GM18502 (cell line): Measurements from ENCODE around the gene PARVB.

Experiments
- ATAC-seq: cut with Tn5 transposase; IDR thresholded peaks from one replicate; pipeline ENCODE4 v1.9.1; 2021; ENCODE audit warnings: mild to moderate bottlenecking; ENCODE audit not compliant: unreplicated experiment, poor library complexity

PARVB gene

DNA sequence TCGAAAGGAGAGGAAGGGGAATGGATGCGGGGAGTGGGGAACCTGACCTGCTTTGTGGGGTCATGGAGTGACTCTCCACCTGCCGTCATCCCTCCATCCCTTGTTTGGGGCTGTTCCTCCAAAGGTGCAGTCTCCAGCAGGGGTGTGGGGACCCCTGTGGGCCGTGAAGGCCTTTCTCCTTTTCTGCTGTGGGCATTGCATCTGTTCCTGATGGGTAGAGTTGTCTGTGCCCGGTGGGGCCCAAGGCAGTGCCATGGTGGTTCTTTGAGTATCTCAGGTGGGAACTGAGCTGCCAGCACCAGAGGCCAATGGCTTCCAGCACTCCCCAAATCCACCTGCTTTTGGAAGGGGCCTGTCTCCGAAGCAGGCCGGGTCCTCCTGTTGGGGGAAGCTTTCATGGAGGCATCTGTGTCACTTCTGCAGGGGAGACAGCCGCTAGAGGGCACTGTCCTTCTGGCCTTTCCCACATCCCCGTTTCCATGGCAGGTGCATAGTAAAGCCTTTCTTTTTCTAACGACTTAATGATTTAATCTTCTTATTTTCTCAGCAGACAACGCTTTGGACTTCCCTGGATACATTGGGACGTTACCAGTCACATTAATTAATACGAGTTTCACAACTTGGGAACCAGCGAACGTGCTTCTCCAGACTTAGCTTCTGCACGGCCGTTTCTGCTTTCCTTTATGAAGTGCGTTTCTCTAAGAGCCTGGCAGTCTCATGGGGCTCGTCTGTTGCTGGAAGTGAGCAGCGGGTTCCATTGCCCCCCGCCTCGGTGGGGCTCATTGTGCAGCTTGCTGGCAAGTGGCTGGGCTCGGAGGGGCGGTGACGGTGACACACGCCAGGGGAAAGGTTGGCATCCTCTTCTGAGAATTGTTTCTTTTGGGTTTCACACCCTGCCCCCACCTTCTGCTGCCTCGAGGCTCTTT is 57.1 kb downstream of the PARVB start:
- no peak for ATAC-seq

DNA sequence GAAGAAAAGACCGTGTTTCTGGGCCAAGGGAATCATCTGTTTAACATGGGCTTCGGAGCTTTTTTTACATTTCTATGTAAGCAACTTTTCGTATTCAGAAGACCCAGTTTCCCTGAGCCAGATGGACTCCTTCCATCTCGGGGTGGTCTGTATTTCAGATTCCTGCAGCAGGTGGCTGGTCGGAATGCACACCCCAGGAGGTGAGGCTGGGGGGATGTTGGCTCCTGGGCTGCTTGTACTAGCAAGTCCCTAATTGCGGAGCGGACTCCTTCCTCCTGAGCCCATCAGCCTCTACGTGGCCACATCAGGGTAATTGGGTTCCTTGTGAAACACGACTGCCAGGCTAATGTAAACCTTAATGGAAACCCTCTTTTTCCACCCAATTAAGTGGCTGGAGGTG is 58.7 kb downstream of the PARVB start:
- no peak for ATAC-seq

DNA sequence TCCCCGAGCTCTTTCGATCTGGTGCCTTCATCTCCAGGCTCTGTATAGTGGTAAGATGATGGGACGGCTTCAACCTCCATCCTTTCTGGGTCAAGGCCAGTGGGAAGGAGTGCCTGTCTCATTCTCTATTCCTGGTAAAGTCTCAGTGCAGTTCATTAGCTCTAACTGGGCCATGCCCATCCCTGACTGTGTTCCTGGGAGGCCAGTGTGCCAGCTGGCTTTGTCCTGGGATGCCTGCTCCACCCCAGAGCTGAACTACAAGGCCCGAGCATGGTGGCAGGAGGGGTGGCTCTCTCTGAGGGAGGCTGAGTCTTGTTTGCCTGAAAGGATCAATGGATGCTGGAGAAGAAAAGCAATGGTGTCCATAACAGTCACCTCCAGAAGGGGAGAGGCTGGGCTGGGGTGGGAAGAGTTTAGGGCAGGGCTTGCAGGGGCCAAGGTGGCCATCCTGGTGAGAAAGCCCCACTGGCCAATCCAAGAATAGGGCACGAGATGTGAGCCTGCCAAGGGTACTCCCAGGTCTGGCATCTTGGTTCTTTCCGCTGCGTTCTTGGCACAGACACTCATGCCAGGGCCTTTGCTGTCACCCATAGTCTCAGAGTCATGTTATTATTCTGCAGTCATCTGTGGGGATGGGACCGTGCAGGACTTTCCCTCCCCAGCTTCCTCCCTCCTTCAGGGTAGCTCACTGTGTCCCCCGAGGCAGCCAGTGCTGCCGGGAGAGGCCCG is 60.1 kb downstream of the PARVB start:
- ATAC-seq = no peak

DNA sequence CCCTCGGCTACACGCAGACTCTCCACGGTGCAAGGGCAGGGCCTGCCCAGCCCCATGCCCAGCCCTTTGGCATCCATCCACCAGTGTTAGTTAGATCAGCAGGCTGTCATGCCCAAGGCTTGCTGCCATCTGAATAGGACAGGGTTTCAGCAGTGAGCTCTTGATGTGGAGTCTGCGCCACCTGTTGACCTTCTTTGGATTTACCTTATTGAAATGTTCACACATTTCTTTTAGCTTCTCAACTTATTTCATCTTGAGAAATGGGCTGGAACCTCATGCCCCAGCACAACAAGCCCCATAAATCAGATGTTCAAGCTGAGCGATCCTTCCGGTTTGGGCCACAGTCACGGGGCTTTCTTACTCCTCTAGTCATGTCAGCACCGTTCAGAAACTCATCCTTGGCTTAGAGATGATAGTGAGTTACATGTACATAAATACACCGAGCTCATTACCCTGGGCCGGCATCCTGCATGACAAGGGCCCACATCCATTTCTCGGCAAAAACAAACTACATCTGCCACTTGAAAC is 61.7 kb downstream of the PARVB start:
- ATAC-seq = no peak

DNA sequence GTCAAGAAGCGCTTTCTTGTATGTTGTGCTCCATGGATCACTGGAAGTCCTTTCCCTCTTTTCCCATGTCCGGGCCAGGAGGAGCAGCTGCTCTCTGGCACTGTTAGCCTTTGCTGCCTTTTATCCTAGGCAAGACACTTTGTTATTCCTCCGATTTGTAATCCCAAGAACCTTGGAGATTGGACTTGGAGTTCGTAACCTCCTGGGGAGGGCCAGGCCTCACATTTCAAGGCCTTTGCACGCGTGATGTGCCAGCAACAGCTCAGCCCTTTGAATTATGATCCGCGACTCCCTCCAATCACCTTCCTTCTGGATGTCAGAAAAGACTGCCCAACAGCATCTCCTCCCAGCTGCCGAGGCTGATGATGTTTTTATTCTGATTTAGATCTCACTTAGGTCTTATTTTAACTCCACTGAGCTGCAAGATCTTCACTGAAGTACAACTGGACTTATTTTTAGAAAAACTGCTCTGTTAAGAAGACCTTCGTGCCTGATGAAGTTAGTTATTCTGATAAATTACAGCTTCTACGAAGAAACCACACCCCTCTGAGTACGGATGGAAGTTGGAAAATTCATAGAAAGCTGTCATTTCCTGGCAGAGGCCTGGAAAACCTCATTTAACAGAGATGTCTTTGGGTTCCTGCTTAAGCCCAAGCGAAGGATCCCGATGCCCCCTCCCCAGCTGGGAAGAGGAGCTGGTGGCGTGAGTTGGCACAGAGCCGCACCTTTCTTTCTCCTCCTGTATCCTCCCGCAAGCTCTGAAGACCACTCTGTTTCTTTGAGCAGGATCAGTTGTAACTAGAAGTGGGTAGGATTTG is 62.4 kb downstream of the PARVB start:
- ATAC-seq = no peak

DNA sequence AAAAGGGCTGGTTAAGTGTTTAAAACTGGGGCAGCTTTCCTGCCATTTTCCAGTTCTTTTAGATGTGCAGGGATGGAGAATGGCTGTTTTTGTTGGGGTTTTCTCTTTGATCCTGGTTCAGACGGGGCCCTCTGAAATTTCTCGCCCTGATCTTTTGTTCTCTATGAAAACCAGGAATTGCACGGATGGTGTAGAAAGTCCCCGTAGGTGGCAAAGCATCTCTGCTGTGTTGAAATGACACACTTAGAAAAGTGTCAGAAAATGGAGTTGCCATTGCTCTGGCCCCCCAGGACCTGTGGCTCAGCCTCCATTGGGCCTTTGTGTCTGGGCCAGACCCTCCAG is 63.0 kb downstream of the PARVB start:
- no peak for ATAC-seq

DNA sequence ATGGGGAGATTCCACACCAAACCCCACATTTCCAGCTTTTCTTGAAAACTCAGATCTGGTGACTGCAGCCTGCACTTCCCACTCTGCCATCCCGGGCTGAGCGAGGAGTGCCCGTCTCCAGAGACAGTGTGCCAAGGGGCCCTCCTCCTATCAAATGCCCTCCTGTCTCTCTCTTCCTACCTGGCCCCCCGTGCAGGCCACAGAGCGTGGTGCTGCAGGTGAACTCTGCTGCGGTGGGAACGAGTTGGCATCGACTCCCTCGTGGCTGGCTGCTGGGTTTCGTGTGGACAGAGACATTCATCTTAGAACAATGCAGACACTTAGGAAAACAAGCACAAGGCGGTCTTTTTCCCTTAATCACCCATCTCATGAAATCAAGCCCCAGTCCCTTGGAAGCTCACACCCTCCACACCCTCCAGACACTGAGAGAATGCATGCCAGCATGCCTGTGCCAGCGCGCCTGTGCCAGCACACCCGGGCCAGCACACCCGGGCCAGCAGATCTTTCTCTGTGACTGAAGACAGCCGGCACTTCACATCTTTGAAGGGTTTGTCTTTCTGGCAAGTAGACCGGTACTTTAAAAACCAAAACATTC is 65.0 kb downstream of the PARVB start:
- no peak for ATAC-seq

DNA sequence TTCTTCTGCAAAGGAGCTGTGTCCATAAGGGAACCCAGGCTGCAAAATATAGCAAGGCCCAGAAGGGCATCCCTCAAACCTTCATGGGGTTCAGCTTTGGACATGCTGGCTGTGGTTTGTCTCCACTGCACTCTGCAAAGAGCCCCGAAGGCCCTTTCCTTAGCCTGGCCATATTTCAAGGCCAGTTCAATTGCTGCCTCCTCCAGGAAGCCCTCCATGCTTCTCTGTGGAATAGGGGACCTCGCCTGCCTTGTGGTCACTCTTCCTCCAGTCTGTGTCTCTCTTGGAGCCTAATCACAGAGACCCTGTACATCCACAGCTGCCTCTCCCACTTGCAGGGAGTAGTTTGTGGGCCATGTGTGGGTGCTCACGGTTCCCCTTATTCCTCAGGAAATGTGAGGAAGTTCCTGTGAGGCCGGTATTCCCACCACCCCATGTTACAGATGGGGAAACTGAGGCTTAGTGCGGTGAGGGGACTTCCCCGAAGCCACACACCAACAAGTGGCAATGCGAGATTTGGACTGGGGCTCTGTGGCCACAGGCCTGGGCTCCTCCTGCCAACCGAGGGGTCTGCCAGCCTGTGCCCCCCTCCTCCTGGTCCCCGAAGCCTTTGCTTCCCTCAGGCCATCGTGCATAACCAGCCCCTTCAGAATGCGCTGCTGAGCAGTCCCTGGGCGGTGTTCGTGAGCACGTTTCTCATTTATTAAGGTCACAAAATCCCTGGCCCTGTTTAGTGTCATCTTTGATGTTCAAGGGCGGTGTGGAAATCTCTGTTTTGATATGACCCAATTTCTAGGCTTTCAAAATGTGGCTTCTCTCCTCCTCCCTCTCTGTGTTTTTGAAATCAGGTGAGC is 65.8 kb downstream of the PARVB start:
- no peak for ATAC-seq

DNA sequence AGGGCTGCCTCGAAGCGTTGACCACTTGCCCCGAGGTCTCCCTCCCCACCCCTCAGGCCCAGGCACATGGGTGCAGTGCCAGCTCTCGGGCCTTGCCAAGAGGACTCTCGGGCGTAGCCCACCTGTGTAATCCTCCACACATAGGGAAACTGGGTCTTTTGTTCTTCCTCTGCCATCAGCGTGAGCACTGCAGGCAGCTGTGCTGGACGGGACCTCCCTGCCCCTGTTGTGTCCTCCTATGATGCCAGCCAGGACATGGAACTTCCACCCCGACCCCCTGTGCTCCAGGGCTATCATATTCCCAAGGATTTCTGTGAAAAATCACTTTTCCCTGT is 66.4 kb downstream of the PARVB start:
- ATAC-seq = no peak

DNA sequence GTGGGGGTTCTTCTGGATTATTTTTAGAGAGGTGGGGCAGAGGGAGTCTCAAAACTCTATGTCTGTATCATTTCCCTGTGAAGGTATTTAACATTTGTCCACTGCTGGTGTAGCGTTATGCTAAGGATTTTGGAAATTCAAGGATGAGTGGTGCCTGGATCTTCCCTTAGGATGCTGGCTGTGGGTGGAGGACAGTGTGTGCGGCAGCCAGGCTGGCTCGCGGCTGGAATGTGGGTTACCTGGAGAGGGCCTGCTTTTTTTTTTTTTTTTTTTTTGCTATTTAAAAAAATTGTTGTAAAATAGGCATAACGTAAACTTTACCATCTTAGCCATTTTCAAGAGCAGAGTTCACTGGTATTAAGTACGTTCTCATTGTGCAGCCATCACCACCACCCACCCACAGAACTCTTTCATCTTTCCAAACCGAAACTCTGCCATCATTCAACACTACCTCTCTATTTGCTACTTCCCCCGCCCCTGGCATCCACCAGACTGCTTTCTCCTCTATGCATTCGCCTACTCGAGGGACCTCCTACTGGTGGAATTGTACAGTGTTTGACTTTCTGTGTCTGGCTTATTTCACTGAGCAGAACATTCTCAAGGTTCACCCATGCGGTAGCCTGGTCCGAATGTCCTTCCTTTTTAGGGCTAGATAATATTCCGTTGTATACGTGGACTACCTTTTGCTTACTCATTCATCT is 67.1 kb downstream of the PARVB start:
- no peak for ATAC-seq

DNA sequence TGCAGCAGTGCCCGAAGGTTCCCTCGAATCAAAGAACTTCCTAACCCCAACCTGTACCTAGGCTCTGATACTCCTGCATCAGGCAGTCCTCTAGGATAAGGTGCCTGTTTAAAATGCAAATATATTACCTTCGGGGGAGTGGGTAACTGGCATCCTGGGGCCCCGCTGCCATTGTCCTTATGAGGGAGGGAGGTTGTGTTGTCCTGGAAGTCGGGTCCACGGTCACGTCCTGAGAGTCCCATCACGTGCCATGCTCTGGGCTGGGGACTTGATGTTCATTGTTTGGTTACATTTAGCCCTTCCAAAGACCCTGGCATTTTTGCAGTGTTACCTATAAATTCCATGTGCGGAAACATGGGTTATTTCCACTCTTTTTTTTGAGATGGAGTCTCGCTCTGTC is 67.6 kb downstream of the PARVB start:
- no peak for ATAC-seq

DNA sequence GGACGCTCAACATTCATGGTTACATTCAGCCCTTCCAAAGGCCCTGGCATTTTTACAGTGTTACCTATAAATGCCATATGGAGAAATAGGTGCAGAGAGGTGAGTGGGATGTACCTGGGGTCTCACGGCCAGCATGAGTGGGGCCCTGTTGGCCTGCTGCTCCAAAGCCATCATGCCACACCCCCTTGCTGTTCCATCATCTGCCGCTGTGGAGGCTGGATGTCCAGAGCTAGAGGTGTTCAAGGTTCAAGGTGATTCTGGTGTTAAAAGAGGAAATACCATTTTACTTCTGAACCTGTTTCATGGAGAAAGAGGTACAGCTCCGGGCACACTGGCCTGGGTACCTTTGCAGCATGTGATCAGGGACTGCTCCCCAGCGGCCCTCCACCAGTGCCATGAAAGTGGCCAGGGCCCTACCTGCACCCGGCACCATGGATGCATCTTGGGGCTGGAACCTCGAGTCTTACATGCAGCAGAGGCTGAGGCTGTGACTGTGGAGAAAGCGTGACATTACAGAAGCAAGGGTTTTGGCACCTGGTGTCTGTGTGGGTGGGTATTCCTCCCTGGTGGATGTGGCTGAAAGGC is 68.6 kb downstream of the PARVB start:
- no peak for ATAC-seq

DNA sequence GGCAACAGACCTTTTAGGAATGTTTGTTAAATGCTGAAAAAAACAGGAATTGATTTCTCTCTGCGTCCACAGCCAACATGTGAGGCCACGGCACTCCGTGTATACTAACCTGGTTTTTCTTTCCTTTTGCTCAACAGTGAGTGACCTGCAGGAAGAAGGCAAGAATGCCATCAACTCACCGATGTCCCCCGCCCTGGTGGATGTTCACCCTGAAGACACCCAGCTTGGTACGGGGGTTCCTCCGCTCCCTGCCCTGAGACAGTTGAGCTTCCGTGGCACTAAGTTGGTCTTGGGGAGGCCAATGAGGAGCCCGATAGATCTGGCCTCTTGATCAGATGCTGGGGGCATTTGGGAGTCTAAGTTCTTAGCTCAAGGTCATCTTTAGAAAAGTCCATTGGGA is 69.7 kb downstream of the PARVB start:
- ATAC-seq = no peak

DNA sequence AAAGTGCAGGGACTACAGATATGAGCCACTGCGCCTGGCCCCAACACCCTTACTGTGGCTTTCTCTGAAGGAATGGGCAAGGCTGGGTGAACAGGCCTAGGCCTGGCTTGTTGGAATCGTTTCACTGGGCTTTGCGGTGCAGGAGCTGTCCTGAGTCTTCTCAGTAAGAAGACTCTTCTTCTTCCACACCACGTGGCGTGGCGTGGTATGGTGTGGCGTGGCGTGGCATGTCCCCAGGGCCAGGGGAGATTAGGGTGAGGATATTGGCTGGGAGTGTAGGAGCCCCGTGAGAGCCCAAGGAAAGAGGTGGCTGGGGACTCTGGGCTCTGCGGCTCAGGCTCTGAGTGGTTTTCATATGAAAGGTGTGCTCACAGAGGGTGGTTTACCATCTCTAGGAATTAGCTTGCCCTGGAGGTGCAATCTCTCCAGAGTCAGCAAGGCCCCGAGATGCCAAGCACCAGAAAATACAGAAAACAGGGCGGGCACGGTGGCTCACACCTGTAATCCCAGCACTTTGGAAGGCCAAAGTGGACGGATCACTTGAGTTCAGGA is 70.7 kb downstream of the PARVB start:
- no peak for ATAC-seq

DNA sequence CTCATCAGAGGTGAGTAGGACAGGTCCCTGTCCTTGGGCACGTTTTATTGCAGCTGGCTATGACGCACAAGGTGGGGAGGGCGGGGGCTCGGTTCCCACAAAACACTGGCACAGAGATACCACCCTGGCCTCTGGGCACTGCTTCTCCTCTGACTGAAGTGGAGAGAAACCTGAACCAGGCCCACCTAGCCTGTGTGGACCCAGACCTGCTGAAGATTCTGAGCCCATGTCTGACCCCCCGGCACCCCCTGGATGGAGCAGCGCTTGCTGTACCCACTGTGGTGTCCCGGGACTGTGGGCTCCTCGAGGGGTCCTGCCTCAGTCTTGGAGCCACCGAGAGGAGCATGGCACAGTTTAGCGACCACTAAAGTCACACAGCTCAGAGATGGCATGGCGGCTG is 72.6 kb downstream of the PARVB start:
- ATAC-seq = no peak

DNA sequence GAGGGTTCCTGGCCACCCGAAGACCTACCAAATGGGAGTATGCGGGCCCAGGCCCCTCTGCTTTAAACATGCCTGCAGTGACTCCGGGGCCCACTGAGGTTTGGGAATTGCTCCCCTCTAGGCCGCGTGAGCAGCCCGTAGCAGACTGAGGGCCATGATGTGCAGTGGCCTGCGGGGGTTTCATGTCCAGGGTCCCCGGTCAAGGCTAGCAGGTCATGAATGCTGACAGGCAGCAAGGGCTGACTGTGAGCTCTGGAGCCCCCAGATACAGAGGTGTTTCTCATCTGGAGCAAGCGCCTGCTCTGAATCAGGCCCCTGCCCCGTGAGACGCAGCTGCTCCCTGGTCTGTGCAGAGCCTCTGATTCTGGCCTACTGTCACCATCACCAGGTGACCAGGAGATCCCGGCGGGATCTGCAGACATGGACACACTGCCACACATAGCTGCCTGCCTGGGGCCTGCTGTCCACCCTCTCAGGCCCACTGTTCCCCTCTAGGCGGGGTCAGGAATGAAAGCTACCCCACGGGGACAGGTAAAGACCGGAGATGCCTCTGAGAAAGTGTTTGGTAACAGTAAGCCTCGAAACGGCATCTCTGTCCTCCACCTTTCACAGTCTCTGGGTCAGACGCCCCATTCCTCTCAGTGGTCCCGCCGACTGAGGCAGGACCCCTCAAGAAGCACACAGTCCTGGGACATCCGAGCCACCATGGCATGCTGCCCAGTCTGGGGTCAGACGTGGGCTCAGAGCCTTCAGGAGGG is 73.3 kb downstream of the PARVB start:
- ATAC-seq = no peak

DNA sequence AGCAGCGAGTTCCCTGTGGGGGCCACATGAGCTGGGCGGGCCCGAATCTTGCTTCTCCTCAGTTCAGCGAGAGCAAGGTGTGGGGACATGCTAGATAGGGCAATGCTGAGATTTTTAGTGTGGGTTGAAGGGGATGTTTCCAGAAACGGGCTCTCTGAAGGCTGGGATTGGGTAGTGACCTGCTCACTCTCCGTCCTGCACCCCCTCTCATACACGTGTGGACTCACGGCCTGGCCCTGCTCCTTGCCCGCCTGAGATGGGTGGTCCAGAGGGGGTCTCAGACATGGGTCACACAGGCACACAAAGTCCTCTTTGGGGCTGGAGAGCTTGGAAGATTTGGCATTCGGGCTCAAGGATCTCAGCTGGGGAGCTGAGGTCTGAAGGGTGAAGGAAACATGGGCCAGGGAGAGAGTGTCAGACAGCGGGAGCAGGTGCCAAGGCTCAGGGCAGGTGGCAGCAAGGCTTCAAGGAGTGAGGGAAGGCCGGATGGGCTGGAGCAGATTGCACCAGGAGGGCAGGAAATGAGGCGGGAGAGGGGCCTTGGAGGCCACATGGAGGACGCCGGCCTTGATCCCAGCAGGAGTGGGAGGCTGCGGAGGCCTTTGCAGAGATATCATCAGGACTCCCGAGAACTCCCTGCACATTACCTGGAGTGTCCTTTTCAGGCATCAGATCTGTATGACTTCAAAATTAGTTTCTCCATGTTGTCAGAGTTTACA is 74.1 kb downstream of the PARVB start:
- no peak for ATAC-seq
